ENCODE data around the gene CCL18. TPM values are rescaled to one million over a fixed set of nuclear protein-coding genes. Genes with fewer than 3 reads are reported as not detected.
A peak's percentile ranks its signal among the peaks of the same experiment; 100 is the strongest.
"Not testable (repeated sequence)": the region's sequence is repeated elsewhere in the genome, so short reads cannot be mapped to it uniquely, and the experiment has no call there.

CCL18 gene
- total and polyA plus RNA-seq, 4 experiments from 2014 or later: not detected

DNA sequence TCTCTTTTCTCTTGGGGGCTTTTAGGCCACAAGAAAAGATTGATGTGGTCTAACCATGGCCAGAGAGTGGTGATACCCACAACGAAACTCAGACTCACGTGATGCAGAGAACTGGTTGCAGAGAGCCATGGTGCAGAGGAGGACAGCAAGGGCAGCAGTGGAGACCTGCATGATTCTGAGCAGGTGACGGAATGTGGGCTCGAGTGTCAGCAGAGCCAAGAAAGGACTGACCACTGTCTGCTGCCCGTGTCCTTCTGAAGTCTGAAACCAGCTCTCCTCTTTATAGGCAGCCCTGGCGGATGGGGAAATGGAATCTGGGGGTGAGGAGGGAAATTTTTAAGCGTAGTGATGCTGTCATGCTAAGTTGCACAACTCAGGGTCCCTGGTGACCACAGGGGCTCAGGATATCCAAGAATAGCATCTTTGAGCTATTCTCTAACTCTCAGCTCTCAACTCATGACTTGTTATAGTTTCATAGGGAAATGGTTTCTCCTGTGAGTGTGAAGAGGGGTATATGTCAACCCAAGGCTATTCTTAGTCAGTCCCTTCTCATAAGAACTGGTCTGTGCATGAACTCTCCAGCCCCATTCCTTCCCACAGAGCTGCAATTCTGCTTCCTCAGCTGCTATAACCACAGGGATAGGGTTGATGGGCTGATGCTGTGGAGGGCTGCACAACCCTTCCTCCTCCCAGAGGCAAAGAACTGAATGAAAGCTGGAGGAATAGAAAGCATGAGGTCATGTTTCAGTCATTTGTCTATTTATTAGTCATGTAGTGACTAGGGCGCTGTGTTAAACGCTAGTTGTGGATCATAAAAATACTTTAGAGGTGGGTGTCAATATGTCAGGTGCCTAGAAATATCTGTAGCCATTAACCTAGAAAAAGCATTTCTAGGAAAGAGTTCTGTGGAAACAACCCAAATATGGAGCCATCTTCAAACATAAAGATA is 26.1 kb downstream of the CCL18 start, which contains the start of gene CCL3:
Gene CCL3 (minus strand): TSS at position 256 of the 949 bp plus-strand sequence. CDS start 85 bp downstream, at position 171.
- Histone ChIP-seq H3K9me3 (ENCODE audit: control insufficient read depth in 1 of 2, low read length in 2 of 2) (no peaks in the 10 kb centered on the region), H3K4me1 (ENCODE audit: insufficient read depth, low read length) (no peaks in the 10 kb centered on the region), H3K4me3 (ENCODE audit: low read length in 2 of 2) (no peak within 1 kb of the TSS), H3K36me3 (ENCODE audit: insufficient read depth, low read length) (no peaks in the 10 kb centered on the region), H3K27ac (ENCODE audit: low read depth, low read length) (no peak within 1 kb of the TSS), H3K27me3 (ENCODE audit: insufficient read depth, low read length) (no peaks in the 10 kb centered on the region)
- Mint-ChIP-seq H3K27me3 (peaks cover 15 to 29% of the 10 kb centered on the region in 2 donors), H3K4me1 (peaks cover 2 to 5% (median 3%) of the 10 kb centered on the region in 4 donors), H3K36me3 (no peaks in the 10 kb centered on the region), H3K27ac (peak within 1 kb of the TSS in 3 of 7 donors; percentile 44 to 82 (median 48)), H3K9me3 (no peaks in the 10 kb centered on the region), H3K4me3 (peak within 1 kb of the TSS in 1 of 8 donors; percentile 30)
- ChIA-PET POLR2A (ENCODE audit: partially characterized antibody) (no interaction called here), CTCF (ENCODE audit: partially characterized antibody) (no interaction called here)
- DNase-seq: no peak
- intact Hi-C loops (cut with micrococcal nuclease): no loop called here

DNA sequence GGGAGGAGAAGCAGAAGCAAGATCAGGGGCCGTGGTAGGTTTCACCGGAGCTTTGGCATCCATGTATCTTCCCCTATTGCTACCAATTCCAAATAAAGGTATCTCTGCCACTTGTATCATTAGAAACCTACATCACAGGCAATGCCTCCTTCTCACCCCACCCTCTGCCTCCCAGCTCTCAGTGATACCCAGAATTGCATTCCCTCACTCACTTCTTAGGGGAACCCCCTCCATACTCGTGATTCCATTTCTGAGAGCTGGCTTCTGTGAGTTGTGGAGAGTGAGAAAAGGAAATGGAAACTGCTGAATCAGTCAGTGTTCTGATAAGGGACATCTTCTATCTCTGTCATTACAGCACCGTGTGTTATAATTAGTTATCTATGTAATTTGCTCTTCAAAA is 28.2 kb downstream of the CCL18 start:
- no peak overlapping the region for H3K27ac ChIP-seq (ENCODE audit: low read depth, low read length)
- peaks cover 0 to 5% (median 4%) of the 10 kb centered on the region in 4 donors for H3K4me1 Mint-ChIP-seq
- H3K9me3 ChIP-seq (ENCODE audit: control insufficient read depth in 1 of 2, low read length in 2 of 2): no peaks in the 10 kb centered on the region
- no peaks in the 10 kb centered on the region for H3K27me3 ChIP-seq (ENCODE audit: insufficient read depth, low read length)
- ChIA-PET POLR2A (ENCODE audit: partially characterized antibody) (no interaction called here), CTCF (ENCODE audit: partially characterized antibody) (no interaction called here)
- H3K36me3 Mint-ChIP-seq: no peaks in the 10 kb centered on the region
- no peak for DNase-seq
- H3K36me3 ChIP-seq (ENCODE audit: insufficient read depth, low read length): no peaks in the 10 kb centered on the region
- no peaks in the 10 kb centered on the region for H3K9me3 Mint-ChIP-seq
- no peak overlapping the region for H3K4me3 Mint-ChIP-seq
- no peaks in the 10 kb centered on the region for H3K4me1 ChIP-seq (ENCODE audit: insufficient read depth, low read length)
- no peak overlapping the region for H3K4me3 ChIP-seq (ENCODE audit: low read length in 2 of 2)
- no peak overlapping the region for H3K27ac Mint-ChIP-seq
- intact Hi-C loops (cut with micrococcal nuclease): no loop called here
- H3K27me3 Mint-ChIP-seq: peaks cover 15 to 29% of the 10 kb centered on the region in 2 donors

DNA sequence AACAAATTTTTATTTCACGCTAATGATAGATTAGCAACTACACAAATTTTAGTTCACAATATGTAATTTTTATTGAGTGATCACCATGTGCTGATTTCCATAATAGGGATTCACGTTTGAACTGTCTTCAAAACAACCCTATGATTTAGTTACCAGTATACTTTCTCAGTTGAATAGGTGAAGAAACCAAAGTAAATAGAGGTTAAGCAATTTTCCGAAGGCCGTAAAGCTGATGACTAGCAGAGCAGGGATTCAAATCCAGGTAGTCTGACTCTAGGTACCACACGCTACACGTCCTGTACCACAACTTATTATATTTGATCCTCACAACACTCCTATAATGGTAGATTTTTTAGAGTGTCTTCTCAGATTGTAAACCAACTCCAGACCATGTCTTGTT is 28.6 kb downstream of the CCL18 start:
- H3K9me3 ChIP-seq (ENCODE audit: control insufficient read depth in 1 of 2, low read length in 2 of 2); H3K4me1 ChIP-seq (ENCODE audit: insufficient read depth, low read length); H3K36me3 Mint-ChIP-seq; DNase-seq; H3K4me3 Mint-ChIP-seq; H3K9me3 Mint-ChIP-seq; CTCF ChIA-PET (ENCODE audit: partially characterized antibody); H3K4me1 Mint-ChIP-seq; POLR2A ChIA-PET (ENCODE audit: partially characterized antibody); H3K27ac ChIP-seq (ENCODE audit: low read depth, low read length); H3K27ac Mint-ChIP-seq; intact Hi-C loops (cut with micrococcal nuclease); H3K4me3 ChIP-seq (ENCODE audit: low read length in 2 of 2); H3K36me3 ChIP-seq (ENCODE audit: insufficient read depth, low read length); H3K27me3 ChIP-seq (ENCODE audit: insufficient read depth, low read length): not testable (repeated sequence)
- peaks cover 13 to 29% of the 10 kb centered on the region in 2 donors for H3K27me3 Mint-ChIP-seq

DNA sequence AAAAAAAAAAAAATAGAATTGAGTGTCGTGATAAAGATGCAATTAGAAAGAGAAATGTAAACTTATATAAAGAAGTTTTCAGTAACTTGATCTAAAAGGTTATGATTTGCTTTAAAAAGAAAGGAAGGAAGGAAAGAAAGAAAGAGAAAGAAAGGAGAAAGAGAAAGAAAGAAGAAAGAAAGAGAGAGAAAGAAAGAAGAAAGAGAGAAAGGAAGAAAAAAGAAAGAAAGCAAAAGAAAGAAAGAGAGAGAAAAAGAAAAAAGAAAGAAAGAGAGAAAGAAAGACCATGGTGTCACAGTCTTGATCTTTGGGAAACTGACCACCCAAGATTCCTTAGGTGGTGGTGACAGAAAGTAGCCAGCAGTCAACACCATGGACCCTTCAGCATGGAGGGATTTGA is 30.2 kb downstream of the CCL18 start:
- Histone ChIP-seq H3K9me3 (ENCODE audit: control insufficient read depth in 1 of 2, low read length in 2 of 2) (no peaks in the 10 kb centered on the region), H3K27me3 (ENCODE audit: insufficient read depth, low read length) (no peaks in the 10 kb centered on the region), H3K4me3 (ENCODE audit: low read length in 2 of 2) (no peak overlapping the region), H3K36me3 (ENCODE audit: insufficient read depth, low read length) (no peaks in the 10 kb centered on the region), H3K4me1 (ENCODE audit: insufficient read depth, low read length) (no peaks in the 10 kb centered on the region), H3K27ac (ENCODE audit: low read depth, low read length) (no peak overlapping the region)
- CTCF ChIA-PET (ENCODE audit: partially characterized antibody): no interaction called here
- DNase-seq: no peak
- H3K27me3 Mint-ChIP-seq: peaks cover 13 to 25% of the 10 kb centered on the region in 2 donors
- peaks cover 0 to 5% (median 4%) of the 10 kb centered on the region in 4 donors for H3K4me1 Mint-ChIP-seq
- H3K36me3 Mint-ChIP-seq: no peaks in the 10 kb centered on the region
- H3K4me3 Mint-ChIP-seq: peak overlapping the region in 1 of 8 donors; percentile 49
- POLR2A ChIA-PET (ENCODE audit: partially characterized antibody): no interaction called here
- intact Hi-C loops (cut with micrococcal nuclease): no loop called here
- peak overlapping the region in 1 of 7 donors; percentile 43 for H3K27ac Mint-ChIP-seq
- H3K9me3 Mint-ChIP-seq: no peaks in the 10 kb centered on the region

DNA sequence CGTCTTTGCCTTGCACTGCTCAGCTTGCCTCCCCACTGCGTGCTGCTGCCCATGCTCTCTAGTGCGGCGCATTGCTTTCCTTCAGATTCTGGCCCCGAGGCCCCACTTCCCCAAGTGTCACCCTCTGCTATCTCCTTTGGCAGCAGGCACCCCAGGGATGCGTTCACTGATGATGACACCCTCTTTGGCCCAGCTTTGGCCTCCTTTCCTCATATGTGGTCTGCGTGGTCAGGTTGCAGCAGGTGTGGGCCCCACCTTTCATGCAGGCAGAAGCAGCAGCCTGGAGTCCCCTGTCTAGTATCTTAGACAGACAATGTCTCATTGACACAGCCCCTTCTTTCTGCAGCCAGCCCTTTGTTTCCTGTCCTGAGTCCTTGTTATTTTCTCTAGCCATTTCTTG is 30.7 kb downstream of the CCL18 start:
- intact Hi-C loops (cut with micrococcal nuclease): no loop called here
- Histone ChIP-seq H3K27ac (ENCODE audit: low read depth, low read length) (no peak overlapping the region), H3K27me3 (ENCODE audit: insufficient read depth, low read length) (no peaks in the 10 kb centered on the region), H3K9me3 (ENCODE audit: control insufficient read depth in 1 of 2, low read length in 2 of 2) (no peaks in the 10 kb centered on the region), H3K4me3 (ENCODE audit: low read length in 2 of 2) (no peak overlapping the region), H3K4me1 (ENCODE audit: insufficient read depth, low read length) (no peaks in the 10 kb centered on the region), H3K36me3 (ENCODE audit: insufficient read depth, low read length) (no peaks in the 10 kb centered on the region)
- Mint-ChIP-seq H3K4me1 (peaks cover 0 to 5% (median 4%) of the 10 kb centered on the region in 4 donors), H3K27ac (no peak overlapping the region), H3K9me3 (no peaks in the 10 kb centered on the region), H3K27me3 (peaks cover 12 to 25% of the 10 kb centered on the region in 2 donors), H3K4me3 (no peak overlapping the region), H3K36me3 (no peaks in the 10 kb centered on the region)
- DNase-seq: no peak
- ChIA-PET POLR2A (ENCODE audit: partially characterized antibody) (no interaction called here), CTCF (ENCODE audit: partially characterized antibody) (no interaction called here)

DNA sequence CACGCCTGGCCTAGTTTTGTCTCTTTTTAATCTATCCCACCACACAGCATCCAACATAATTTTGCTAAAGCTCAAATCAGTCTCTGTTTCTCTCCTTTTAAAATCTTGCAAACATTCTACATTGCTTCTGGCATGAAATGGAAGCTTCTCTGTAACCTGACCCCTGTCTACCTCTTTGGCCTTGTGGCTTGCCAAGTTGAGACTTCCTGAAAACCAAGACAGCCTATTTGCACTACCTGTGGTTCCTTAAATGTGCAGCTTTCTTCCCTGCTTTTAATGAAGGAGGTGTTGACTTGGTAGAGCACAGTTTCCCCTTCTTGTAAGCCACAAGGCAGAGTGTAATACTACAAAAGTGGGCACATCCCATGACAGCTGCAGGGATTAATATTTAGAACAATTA is 31.9 kb downstream of the CCL18 start:
- POLR2A ChIA-PET (ENCODE audit: partially characterized antibody): no interaction called here
- H3K27me3 Mint-ChIP-seq: peaks cover 11 to 25% of the 10 kb centered on the region in 2 donors

DNA sequence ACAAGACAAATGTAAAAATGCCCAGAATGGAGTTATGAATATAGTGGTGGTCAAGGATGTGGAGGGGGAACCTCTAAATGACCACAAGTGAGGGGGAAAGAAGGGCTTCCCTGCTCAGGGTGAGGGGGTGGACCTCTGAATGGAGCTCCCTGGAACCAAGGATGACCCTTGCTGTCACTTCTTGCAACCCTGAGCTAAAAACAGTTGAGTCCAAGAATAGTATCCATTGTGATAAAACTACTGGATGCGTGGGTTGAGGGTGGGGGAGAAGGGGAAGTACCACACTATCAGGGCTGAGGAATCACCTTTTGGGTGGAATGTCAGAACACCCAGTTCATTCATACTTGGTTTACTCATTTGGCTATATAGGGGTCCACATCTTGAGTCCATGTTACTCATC is 34.9 kb downstream of the CCL18 start:
- POLR2A ChIA-PET (ENCODE audit: partially characterized antibody); H3K4me3 ChIP-seq (ENCODE audit: low read length in 2 of 2); H3K9me3 ChIP-seq (ENCODE audit: control insufficient read depth in 1 of 2, low read length in 2 of 2); H3K9me3 Mint-ChIP-seq; H3K4me1 ChIP-seq (ENCODE audit: insufficient read depth, low read length); H3K4me3 Mint-ChIP-seq; H3K27ac Mint-ChIP-seq; DNase-seq; H3K36me3 Mint-ChIP-seq; intact Hi-C loops (cut with micrococcal nuclease); CTCF ChIA-PET (ENCODE audit: partially characterized antibody); H3K27me3 ChIP-seq (ENCODE audit: insufficient read depth, low read length); H3K27ac ChIP-seq (ENCODE audit: low read depth, low read length); H3K36me3 ChIP-seq (ENCODE audit: insufficient read depth, low read length): not testable (repeated sequence)
- Mint-ChIP-seq H3K27me3 (peaks cover 4 to 13% of the 10 kb centered on the region in 2 donors), H3K4me1 (peaks cover 2 to 17% (median 9%) of the 10 kb centered on the region in 4 donors)

More for the DNA sequence above, 31.9 kb downstream of the CCL18 start:
- H3K36me3 Mint-ChIP-seq: no peaks in the 10 kb centered on the region
- no peak overlapping the region for H3K27ac ChIP-seq (ENCODE audit: low read depth, low read length)
- no peak for DNase-seq
- H3K9me3 Mint-ChIP-seq: no peaks in the 10 kb centered on the region
- no peak overlapping the region for H3K4me3 ChIP-seq (ENCODE audit: low read length in 2 of 2)
- H3K9me3 ChIP-seq (ENCODE audit: control insufficient read depth in 1 of 2, low read length in 2 of 2): no peaks in the 10 kb centered on the region
- H3K36me3 ChIP-seq (ENCODE audit: insufficient read depth, low read length): no peaks in the 10 kb centered on the region
- H3K4me3 Mint-ChIP-seq: no peak overlapping the region
- H3K4me1 ChIP-seq (ENCODE audit: insufficient read depth, low read length): no peaks in the 10 kb centered on the region
- no peaks in the 10 kb centered on the region for H3K27me3 ChIP-seq (ENCODE audit: insufficient read depth, low read length)
- H3K27ac Mint-ChIP-seq: no peak overlapping the region
- peaks cover 0 to 4% (median 3%) of the 10 kb centered on the region in 4 donors for H3K4me1 Mint-ChIP-seq
- CTCF ChIA-PET (ENCODE audit: partially characterized antibody): no interaction called here
- intact Hi-C loops (cut with micrococcal nuclease): no loop called here
